CD14-positive monocyte (primary cell): ENCODE results near the gene TLX3. TPM values are rescaled to one million over a fixed set of nuclear protein-coding genes. Genes with fewer than 3 reads are reported as not detected.
A peak's percentile ranks its signal among the peaks of the same experiment; 100 is the strongest.

Source experiments
- DNase-seq, 3 donors: peaks; one replicate each; pipeline ENCODE4 v3.0.0-alpha.2; 2011 to 2022
- H2AFZ ChIP-seq: 2 replicates; pipeline ENCODE4 v1.6.0; 2012; ENCODE audit warnings: mild to moderate bottlenecking, low read depth, low read length, inconsistent platforms; ENCODE audit not compliant: insufficient read depth, poor library complexity, severe bottlenecking
- H3K27ac ChIP-seq, 2 donors: 1 replicate in 1 of 2; 2 replicates in 1 of 2; pipeline ENCODE4 v1.5.1; 2012 to 2013; ENCODE audit warnings: low read length in 2 of 2, control low read depth in 1 of 2, inconsistent platforms in 1 of 2, low read depth in 1 of 2, mild to moderate bottlenecking in 1 of 2
- H3K27me3 ChIP-seq, 2 donors: one replicate each; pipeline versions ENCODE4 v1.6.0 to v1.6.1; 2011 to 2013; ENCODE audit warnings: low read length in 2 of 2; ENCODE audit not compliant: control insufficient read depth in 2 of 2, insufficient read depth in 2 of 2
- H3K36me3 ChIP-seq, 2 donors: replicated peaks in 1 of 2; 1 replicate in 1 of 2; 2 replicates in 1 of 2; pipeline versions ENCODE4 v1.5.1 to v1.6.1; 2012 to 2013; ENCODE audit warnings: low read length in 2 of 2, control low read depth in 1 of 2, inconsistent platforms in 1 of 2, mild to moderate bottlenecking in 1 of 2; ENCODE audit not compliant: insufficient read depth in 2 of 2, control insufficient read depth in 1 of 2
- H3K4me1 ChIP-seq, 2 donors: 1 replicate in 1 of 2; 2 replicates in 1 of 2; pipeline versions ENCODE4 v1.5.1 to v1.6.1; 2012 to 2013; ENCODE audit warnings: low read length in 2 of 2, control low read depth in 1 of 2, inconsistent platforms in 1 of 2, mild to moderate bottlenecking in 1 of 2, moderate library complexity in 1 of 2; ENCODE audit not compliant: insufficient read depth in 2 of 2, control insufficient read depth in 1 of 2
- H3K4me2 ChIP-seq: replicated peaks from 2 replicates; pipeline ENCODE3; 2012; ENCODE audit warnings: low read length, moderate library complexity, mild to moderate bottlenecking; ENCODE audit not compliant: poor library complexity, severe bottlenecking; ENCODE audit errors: extremely low read depth
- H3K4me3 ChIP-seq, 3 experiments: fragments of 200-600 bp in 1 of 3; sonication (generic) in 1 of 3; replicated peaks in 1 of 3; 1 replicate in 2 of 3; 2 replicates in 1 of 3; pipeline ENCODE4 v1.5.1; 2011 to 2013; ENCODE audit warnings: low read length in 3 of 3, mild to moderate bottlenecking in 3 of 3, control low read depth in 2 of 3, low read depth in 2 of 3, inconsistent platforms in 1 of 3, moderate library complexity in 1 of 3
- H3K79me2 ChIP-seq: 2 replicates; pipeline ENCODE4 v1.6.0; 2012; ENCODE audit warnings: mild to moderate bottlenecking, control low read depth, inconsistent platforms, low read length, moderate library complexity; ENCODE audit not compliant: insufficient read depth
- H3K9ac ChIP-seq: 2 replicates; pipeline ENCODE4 v1.6.0; 2017; ENCODE audit warnings: low read length, mild to moderate bottlenecking; ENCODE audit not compliant: insufficient read depth, poor library complexity, severe bottlenecking
- H3K9me3 ChIP-seq, 2 donors: replicated peaks in 1 of 2; 1 replicate in 1 of 2; 2 replicates in 1 of 2; pipeline versions ENCODE4 v1.5.1 to v1.6.1; 2012 to 2013; ENCODE audit warnings: low read length in 2 of 2, control low read depth in 1 of 2; ENCODE audit not compliant: control insufficient read depth in 1 of 2, insufficient read depth in 1 of 2
- H4K20me1 ChIP-seq: 2 replicates; pipeline ENCODE4 v1.6.0; 2012; ENCODE audit warnings: mild to moderate bottlenecking, low read length, control low read depth, moderate library complexity; ENCODE audit not compliant: insufficient read depth
- H3K27ac Mint-ChIP-seq, 7 donors: one replicate each; pipeline ENCODE4 v1.8.0; 2020; ENCODE audit warnings: mild to moderate bottlenecking in 7 of 7, mixed read lengths in 7 of 7, moderate library complexity in 6 of 7, inconsistent platforms in 2 of 7
- H3K27me3 Mint-ChIP-seq, 3 donors: one replicate each; pipeline ENCODE4 v1.8.0; 2021 to 2022; ENCODE audit warnings: low read depth in 3 of 3, mild to moderate bottlenecking in 3 of 3, mixed read lengths in 3 of 3, moderate library complexity in 3 of 3, inconsistent platforms in 1 of 3
- H3K36me3 Mint-ChIP-seq, 2 donors: one replicate each; pipeline ENCODE4 v1.8.0; 2020; ENCODE audit warnings: mixed read lengths in 2 of 2, inconsistent platforms in 1 of 2, mild to moderate bottlenecking in 1 of 2
- H3K4me1 Mint-ChIP-seq: one replicate; pipeline ENCODE4 v1.8.0; 2020; ENCODE audit warnings: mild to moderate bottlenecking, mixed read lengths
- H3K4me3 Mint-ChIP-seq, 2 donors: one replicate each; pipeline ENCODE4 v1.8.0; 2020; ENCODE audit warnings: mild to moderate bottlenecking in 2 of 2, mixed read lengths in 2 of 2, moderate library complexity in 1 of 2
- H3K9me3 Mint-ChIP-seq, 7 donors: one replicate each; pipeline ENCODE4 v1.8.0; 2020 to 2022; ENCODE audit warnings: mixed read lengths in 7 of 7, mild to moderate bottlenecking in 6 of 7, moderate library complexity in 6 of 7, inconsistent platforms in 2 of 7
- WGBS: methylation state at CpG from one replicate; pipeline ENCODE4 v1.1.5; 2013; ENCODE audit warnings: missing lambda C conversion rate; ENCODE audit not compliant: insufficient coverage; 5-methylcytosine and 5-hydroxymethylcytosine counted together
- intact Hi-C, 2 donors: fragments of 100-400 bp; cut with micrococcal nuclease; formaldehyde crosslinking; loops; one replicate each; pipeline versions ENCODE4 v1.15.0 to v1.15.1; 2023
- polyA plus RNA-seq, 3 donors: library from polyadenylated mRNA; depleted of rRNA in 1 of 3; unstranded in 2 of 3; stranded (reverse) in 1 of 3; fragments of 300-500 nt in 2 of 3; fragments of >200 nt in 1 of 3; fragmentation: Illumina TruSeq in 2 of 3; gene quantifications; 1 replicate in 2 of 3; 2 replicates in 1 of 3; pipeline ENCODE4 v1.2.3, GENCODE V29; 2012 to 2021
- TF ChIP-seq, protein P1 (sequence below): fragments of 200-600 bp; IDR thresholded peaks from one replicate; pipeline ENCODE4 v1.8.0; 2022; ENCODE audit warnings: antibody characterized with exemption, mild to moderate bottlenecking

The TLX3 gene
- polyA plus RNA-seq, 3 donors, result not detected

DNA sequence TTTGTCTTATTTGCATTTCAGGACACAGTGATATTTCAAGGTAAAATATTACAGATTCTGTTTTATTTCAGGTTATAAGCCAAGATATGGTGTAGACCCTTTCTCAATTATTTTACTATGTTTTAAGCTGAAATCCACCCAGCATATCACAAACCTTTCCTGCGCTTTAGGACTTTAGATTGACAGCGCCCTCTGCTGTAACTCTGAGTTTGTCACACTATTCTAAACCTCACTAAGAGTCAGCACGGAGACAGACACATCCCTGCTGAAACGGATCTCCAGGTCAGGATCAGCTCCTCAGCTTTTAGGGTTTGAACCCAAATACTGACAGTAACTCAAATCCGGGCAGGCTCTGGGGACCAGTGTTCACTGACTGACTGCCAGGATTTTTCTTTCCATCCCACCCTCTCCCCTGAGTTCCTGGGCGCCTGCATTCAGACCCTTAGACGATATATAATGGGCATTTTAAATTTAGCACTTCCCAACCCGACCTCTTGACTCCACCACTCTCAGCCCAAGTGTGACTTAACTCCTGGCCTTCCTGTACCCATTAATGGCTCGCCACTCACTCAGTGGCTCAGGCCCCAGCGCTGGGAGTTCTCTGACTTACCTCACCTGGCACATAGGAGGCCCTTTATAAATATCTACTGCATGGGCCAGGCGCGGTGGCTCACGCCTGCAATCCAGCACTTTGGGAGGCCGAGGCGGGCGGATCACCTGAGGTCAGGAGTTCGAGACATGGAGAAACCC lies 33.5 kb downstream of the TLX3 start:
- Histone ChIP-seq H3K4me3 (no peak overlapping the region), H4K20me1 (no peaks in the 10 kb centered on the region), H3K9ac (no peak overlapping the region), H3K4me2 (no peak overlapping the region), H3K36me3 (no peaks in the 10 kb centered on the region), H3K79me2 (no peaks in the 10 kb centered on the region), H3K9me3 (no peaks in the 10 kb centered on the region), H3K27ac (no peak overlapping the region), H2AFZ (no peak overlapping the region), H3K27me3 (peaks cover 5 to 12% of the 10 kb centered on the region in 2 donors), H3K4me1 (no peaks in the 10 kb centered on the region)
- intact Hi-C loops, result loop anchor here (5.0 to 10.0 kb wide), 2 partner anchors 598 to 705 kb away; no protein-coding TSS in a partner anchor
- peak; percentile 6 to 28 (median 25) for DNase-seq
- no peak overlapping the region for H3K4me3 Mint-ChIP-seq
- no peaks in the 10 kb centered on the region for H3K9me3 Mint-ChIP-seq
- WGBS, result 55% methylated on average over 14 of the region's 17 CpGs
- H3K27me3 Mint-ChIP-seq, result peaks cover 26 to 36% (median 36%) of the 10 kb centered on the region in 3 donors
- TF ChIP-seq, protein P1, sequence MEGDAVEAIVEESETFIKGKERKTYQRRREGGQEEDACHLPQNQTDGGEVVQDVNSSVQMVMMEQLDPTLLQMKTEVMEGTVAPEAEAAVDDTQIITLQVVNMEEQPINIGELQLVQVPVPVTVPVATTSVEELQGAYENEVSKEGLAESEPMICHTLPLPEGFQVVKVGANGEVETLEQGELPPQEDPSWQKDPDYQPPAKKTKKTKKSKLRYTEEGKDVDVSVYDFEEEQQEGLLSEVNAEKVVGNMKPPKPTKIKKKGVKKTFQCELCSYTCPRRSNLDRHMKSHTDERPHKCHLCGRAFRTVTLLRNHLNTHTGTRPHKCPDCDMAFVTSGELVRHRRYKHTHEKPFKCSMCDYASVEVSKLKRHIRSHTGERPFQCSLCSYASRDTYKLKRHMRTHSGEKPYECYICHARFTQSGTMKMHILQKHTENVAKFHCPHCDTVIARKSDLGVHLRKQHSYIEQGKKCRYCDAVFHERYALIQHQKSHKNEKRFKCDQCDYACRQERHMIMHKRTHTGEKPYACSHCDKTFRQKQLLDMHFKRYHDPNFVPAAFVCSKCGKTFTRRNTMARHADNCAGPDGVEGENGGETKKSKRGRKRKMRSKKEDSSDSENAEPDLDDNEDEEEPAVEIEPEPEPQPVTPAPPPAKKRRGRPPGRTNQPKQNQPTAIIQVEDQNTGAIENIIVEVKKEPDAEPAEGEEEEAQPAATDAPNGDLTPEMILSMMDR, result peak; percentile 67
- H3K4me1 Mint-ChIP-seq, result no peaks in the 10 kb centered on the region
- H3K27ac Mint-ChIP-seq, result peak overlapping the region in 1 of 7 donors; percentile 50
- H3K36me3 Mint-ChIP-seq, result no peaks in the 10 kb centered on the region

DNA sequence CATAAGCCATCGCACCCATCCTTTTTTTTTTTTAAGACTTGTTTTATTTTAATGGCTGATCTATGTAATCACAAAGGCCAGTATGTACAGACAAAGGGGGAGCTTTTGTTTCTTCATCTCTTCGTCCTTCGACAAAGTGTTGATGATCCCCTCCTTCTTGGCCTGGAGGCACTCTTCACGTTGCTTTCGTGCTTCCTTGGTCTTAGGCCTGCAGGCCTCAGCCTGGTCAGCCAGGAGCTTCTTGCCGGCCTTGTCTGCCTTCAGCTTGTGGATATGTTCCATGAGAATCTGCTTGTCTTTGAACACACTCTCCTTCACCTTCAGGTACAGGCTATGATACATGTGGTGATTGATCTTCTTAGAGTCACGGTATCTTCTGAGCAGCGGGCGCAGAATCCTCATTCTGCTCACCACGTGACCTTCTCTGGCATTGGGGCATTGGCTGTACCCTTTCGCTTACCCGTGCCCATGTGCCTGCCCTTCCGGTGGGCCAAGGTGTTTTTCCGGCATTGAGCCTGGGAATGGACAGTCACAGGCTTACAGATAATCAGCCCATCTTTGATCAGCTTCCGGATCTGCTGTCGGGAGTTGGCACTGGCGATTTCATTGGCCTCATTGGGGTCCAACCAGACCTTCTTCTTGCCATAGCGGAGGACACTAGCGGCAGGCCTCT lies 36.0 kb downstream of the TLX3 start:
- intact Hi-C loops, result loop anchor here (5.0 to 10.0 kb wide), 2 partner anchors 600 to 708 kb away; no protein-coding TSS in a partner anchor
- Histone ChIP-seq H2AFZ (no peak overlapping the region), H3K36me3 (no peaks in the 10 kb centered on the region), H3K9ac (no peak overlapping the region), H3K9me3 (no peaks in the 10 kb centered on the region), H3K27ac (no peak overlapping the region), H3K4me2 (no peak overlapping the region), H3K4me1 (no peaks in the 10 kb centered on the region), H3K4me3 (no peak overlapping the region), H3K79me2 (no peaks in the 10 kb centered on the region), H4K20me1 (no peaks in the 10 kb centered on the region), H3K27me3 (peaks cover 0 to 3% of the 10 kb centered on the region in 2 donors)
- H3K27me3 Mint-ChIP-seq, result peaks cover 17 to 24% (median 20%) of the 10 kb centered on the region in 3 donors
- H3K4me1 Mint-ChIP-seq, result no peaks in the 10 kb centered on the region
- TF ChIP-seq, protein P1, result no peak
- 95% methylated on average over 16 of the region's 19 CpGs for WGBS
- peaks cover 0 to 3% (median 0%) of the 10 kb centered on the region in 7 donors for H3K9me3 Mint-ChIP-seq
- no peak for DNase-seq
- peak overlapping the region in 1 of 7 donors; percentile 17 for H3K27ac Mint-ChIP-seq
- H3K4me3 Mint-ChIP-seq, result no peak overlapping the region
- H3K36me3 Mint-ChIP-seq, result no peaks in the 10 kb centered on the region
